Right lobe of liver (tissue), 4 donors: Measurements from ENCODE around the gene LRP1.

Source experiments
- POLR2A ChIP-seq: fragments of 450-650 bp; IDR thresholded peaks from one replicate; pipeline ENCODE4 v1.6.1; 2017; ENCODE audit warnings: antibody characterized with exemption, mild to moderate bottlenecking
- TF ChIP-seq, protein P1 (sequence below), 4 donors: fragments of 200-600 bp in 3 of 4; fragments of 450-650 bp in 1 of 4; IDR thresholded peaks; one replicate each; pipeline versions ENCODE4 v1.5.1 to v1.8.0; 2016 to 2022; ENCODE audit warnings: antibody characterized with exemption in 4 of 4, mild to moderate bottlenecking in 2 of 4
- donor health status: DM: no; HTN: no; CAD: no.
- donor health status: DM: no; HTN: no; CAD: no.
- donor health status: DM: no; HTN: yes; CAD: no.

DNA sequence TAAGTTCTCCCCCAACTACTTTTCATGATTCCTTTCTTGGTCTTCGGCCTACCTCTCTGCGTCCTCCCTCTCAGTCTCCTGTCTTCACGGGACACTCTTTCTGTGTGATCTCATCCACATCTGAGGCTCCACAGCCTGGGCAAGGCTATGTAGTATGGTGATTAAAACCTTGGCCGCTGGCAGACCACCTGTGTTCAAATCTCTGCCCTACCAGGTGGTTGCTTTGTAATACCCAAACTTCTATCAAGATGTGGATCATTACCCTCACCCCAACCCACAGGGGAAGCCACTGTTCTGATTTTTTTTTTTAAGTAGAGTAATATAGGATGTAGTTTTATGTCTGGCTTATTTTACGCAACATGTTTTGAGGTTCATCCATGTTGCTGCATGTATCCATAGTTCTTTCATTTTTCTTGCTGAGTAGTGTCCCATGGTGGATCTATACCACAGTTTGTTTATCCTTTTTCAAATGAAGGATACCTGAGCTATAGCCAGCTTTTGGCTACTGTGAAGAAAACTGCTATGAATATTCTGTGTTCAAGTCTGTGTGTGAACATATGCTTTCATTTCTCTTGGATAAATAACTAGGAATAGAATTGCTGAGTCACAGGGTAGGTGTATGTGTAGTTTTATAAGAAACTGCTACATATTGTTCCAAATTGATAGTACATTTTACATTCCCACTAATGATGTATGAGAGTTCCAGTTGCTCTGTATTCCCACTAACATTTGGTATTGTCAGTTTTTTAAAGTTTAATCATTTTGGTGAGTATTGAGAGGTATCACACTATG lies 8.8 kb upstream of the LRP1 start:
- TF ChIP-seq, protein P1, sequence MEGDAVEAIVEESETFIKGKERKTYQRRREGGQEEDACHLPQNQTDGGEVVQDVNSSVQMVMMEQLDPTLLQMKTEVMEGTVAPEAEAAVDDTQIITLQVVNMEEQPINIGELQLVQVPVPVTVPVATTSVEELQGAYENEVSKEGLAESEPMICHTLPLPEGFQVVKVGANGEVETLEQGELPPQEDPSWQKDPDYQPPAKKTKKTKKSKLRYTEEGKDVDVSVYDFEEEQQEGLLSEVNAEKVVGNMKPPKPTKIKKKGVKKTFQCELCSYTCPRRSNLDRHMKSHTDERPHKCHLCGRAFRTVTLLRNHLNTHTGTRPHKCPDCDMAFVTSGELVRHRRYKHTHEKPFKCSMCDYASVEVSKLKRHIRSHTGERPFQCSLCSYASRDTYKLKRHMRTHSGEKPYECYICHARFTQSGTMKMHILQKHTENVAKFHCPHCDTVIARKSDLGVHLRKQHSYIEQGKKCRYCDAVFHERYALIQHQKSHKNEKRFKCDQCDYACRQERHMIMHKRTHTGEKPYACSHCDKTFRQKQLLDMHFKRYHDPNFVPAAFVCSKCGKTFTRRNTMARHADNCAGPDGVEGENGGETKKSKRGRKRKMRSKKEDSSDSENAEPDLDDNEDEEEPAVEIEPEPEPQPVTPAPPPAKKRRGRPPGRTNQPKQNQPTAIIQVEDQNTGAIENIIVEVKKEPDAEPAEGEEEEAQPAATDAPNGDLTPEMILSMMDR (IDR thresholded peaks at IDR 0.05): no peak
- TF ChIP-seq POLR2A: no peak
